WERI-Rb-1 (cell line): Measurements from ENCODE around the gene WDR49.

Source experiments
- DNase-seq: peaks from one replicate; pipeline ENCODE4 v3.0.0-alpha.2; 2020
- H3K27ac ChIP-seq: fragments of 250-450 bp; sonication (Bioruptor Pico); 2 replicates; pipeline ENCODE4 v1.5.1; 2020; ENCODE audit warnings: mild to moderate bottlenecking, moderate library complexity
- H3K27me3 ChIP-seq: fragments of 250-450 bp; sonication (Bioruptor Pico); 2 replicates; pipeline ENCODE4 v1.5.1; 2021; ENCODE audit warnings: mild to moderate bottlenecking, low read depth, moderate library complexity; ENCODE audit not compliant: insufficient read depth, severe bottlenecking
- H3K36me3 ChIP-seq: fragments of 250-450 bp; sonication (Bioruptor Pico); 2 replicates; pipeline ENCODE4 v1.5.1; 2020; ENCODE audit warnings: mild to moderate bottlenecking, moderate library complexity
- H3K4me3 ChIP-seq: 2 replicates; pipeline ENCODE4 v1.5.1; 2011; ENCODE audit warnings: low read depth, mild to moderate bottlenecking, control low read depth, low read length
- H3K9me3 ChIP-seq: fragments of 250-450 bp; sonication (Bioruptor Pico); 2 replicates; pipeline ENCODE4 v1.5.1; 2021; ENCODE audit warnings: mild to moderate bottlenecking, moderate library complexity; ENCODE audit not compliant: severe bottlenecking
- CTCF ChIP-seq: IDR thresholded peaks from 2 replicates; pipeline ENCODE4 v1.5.1; 2011; ENCODE audit warnings: low read depth, mild to moderate bottlenecking, control low read depth, inconsistent platforms, low read length

The WDR49 gene

GRCh38 chr3:167469381-167469780 lies 184.4 kb downstream of the WDR49 start:
- TF ChIP-seq CTCF, result no peak
- no peaks in the 10 kb centered on the region for H3K9me3 ChIP-seq
- H3K27me3 ChIP-seq, result no peaks in the 10 kb centered on the region
- H3K36me3 ChIP-seq, result no peaks in the 10 kb centered on the region
- DNase-seq, result no peak
- no peak overlapping the region for H3K27ac ChIP-seq
- no peak overlapping the region for H3K4me3 ChIP-seq

- Histone ChIP-seq H3K9me3 (no peaks in the 10 kb centered on the region), H3K27me3 (no peaks in the 10 kb centered on the region), H3K36me3 (no peaks in the 10 kb centered on the region), H3K27ac (no peak overlapping the region), H3K4me3 (no peak overlapping the region)
- no peak for TF ChIP-seq CTCF
- DNase-seq, result no peak
These were observed 185.7 kb downstream of the WDR49 start for GRCh38 chr3:167467848-167468611.

GRCh38 chr3:167466966-167467365 lies 186.8 kb downstream of the WDR49 start:
- H3K4me3 ChIP-seq, result no peak overlapping the region
- no peaks in the 10 kb centered on the region for H3K27me3 ChIP-seq
- H3K9me3 ChIP-seq, result no peaks in the 10 kb centered on the region
- no peak overlapping the region for H3K27ac ChIP-seq
- DNase-seq, result no peak
- no peaks in the 10 kb centered on the region for H3K36me3 ChIP-seq
- TF ChIP-seq CTCF, result no peak

GRCh38 chr3:167456157-167456799 lies 197.5 kb downstream of the WDR49 start:
- Histone ChIP-seq H3K36me3 (no peaks in the 10 kb centered on the region), H3K9me3 (no peaks in the 10 kb centered on the region), H3K27ac (no peak overlapping the region), H3K4me3 (no peak overlapping the region), H3K27me3 (no peaks in the 10 kb centered on the region)
- no peak for TF ChIP-seq CTCF
- no peak for DNase-seq

GRCh38 chr3:167453815-167454214 lies 199.9 kb downstream of the WDR49 start:
- no peak for DNase-seq

More at GRCh38 chr3:167453815-167454214, 199.9 kb downstream of the WDR49 start:
- Histone ChIP-seq H3K9me3 (no peaks in the 10 kb centered on the region), H3K27ac (no peak overlapping the region), H3K4me3 (no peak overlapping the region), H3K36me3 (no peaks in the 10 kb centered on the region), H3K27me3 (no peaks in the 10 kb centered on the region)
- no peak for TF ChIP-seq CTCF
